ENCODE data around the gene STAB2. TPM values are rescaled to one million over a fixed set of nuclear protein-coding genes. Genes with fewer than 3 reads are reported as not detected.
A peak's percentile ranks its signal among the peaks of the same experiment; 100 is the strongest.

Gene STAB2, protein sequence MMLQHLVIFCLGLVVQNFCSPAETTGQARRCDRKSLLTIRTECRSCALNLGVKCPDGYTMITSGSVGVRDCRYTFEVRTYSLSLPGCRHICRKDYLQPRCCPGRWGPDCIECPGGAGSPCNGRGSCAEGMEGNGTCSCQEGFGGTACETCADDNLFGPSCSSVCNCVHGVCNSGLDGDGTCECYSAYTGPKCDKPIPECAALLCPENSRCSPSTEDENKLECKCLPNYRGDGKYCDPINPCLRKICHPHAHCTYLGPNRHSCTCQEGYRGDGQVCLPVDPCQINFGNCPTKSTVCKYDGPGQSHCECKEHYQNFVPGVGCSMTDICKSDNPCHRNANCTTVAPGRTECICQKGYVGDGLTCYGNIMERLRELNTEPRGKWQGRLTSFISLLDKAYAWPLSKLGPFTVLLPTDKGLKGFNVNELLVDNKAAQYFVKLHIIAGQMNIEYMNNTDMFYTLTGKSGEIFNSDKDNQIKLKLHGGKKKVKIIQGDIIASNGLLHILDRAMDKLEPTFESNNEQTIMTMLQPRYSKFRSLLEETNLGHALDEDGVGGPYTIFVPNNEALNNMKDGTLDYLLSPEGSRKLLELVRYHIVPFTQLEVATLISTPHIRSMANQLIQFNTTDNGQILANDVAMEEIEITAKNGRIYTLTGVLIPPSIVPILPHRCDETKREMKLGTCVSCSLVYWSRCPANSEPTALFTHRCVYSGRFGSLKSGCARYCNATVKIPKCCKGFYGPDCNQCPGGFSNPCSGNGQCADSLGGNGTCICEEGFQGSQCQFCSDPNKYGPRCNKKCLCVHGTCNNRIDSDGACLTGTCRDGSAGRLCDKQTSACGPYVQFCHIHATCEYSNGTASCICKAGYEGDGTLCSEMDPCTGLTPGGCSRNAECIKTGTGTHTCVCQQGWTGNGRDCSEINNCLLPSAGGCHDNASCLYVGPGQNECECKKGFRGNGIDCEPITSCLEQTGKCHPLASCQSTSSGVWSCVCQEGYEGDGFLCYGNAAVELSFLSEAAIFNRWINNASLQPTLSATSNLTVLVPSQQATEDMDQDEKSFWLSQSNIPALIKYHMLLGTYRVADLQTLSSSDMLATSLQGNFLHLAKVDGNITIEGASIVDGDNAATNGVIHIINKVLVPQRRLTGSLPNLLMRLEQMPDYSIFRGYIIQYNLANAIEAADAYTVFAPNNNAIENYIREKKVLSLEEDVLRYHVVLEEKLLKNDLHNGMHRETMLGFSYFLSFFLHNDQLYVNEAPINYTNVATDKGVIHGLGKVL (N-terminal part only)
- total RNA-seq: 16.4 TPM
- polyA plus RNA-seq: 0.08 TPM

GRCh38 chr12:103586791-103587370 is at the start of gene STAB2:
STAB2 (plus strand) TSS chr12:103587273; CDS start chr12:103587477, 204 bp downstream.
- H3K36me3 ChIP-seq (ENCODE audit: insufficient read depth): no peaks in the 10 kb centered on the region
- no peaks in the 10 kb centered on the region for H3K4me1 ChIP-seq (ENCODE audit: insufficient read depth)
- DNase-seq (ENCODE audit: extremely low spot score): no peak
- 73% methylated on average over 9 of the region's 9 CpGs for WGBS
- no peak within 1 kb of the TSS for H3K4me3 ChIP-seq (ENCODE audit: low read depth, low read length)
- H3K27ac ChIP-seq (ENCODE audit: low read depth): no peak within 1 kb of the TSS

GRCh38 chr12:103538397-103538796 is 48.7 kb upstream of the STAB2 start:
- H3K4me1 ChIP-seq (ENCODE audit: insufficient read depth): no peaks in the 10 kb centered on the region
- H3K27ac ChIP-seq (ENCODE audit: low read depth): no peak overlapping the region
- DNase-seq (ENCODE audit: extremely low spot score): no peak
- WGBS: 36% methylated on average over 1 of the region's 1 CpG
- H3K4me3 ChIP-seq (ENCODE audit: low read depth, low read length): no peak overlapping the region
- H3K36me3 ChIP-seq (ENCODE audit: insufficient read depth): no peaks in the 10 kb centered on the region

DNA sequence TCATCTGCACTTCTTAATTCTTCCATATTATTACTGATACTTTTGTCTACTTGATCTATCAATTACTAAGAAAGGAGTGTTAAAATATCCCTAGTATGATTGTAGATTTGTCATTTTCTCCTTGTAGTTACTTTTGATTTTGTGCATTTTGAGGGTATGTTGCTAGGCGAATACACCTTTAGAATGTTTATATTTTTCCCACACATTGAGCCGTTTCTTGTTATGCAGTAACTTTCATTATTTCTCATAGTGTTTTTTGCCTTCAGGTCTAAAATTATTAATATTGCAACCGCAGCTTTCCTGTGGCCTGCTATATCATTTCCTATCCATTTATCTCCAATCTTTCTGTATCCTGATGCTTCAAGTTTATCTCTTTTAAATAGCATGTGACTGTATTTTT is 46.8 kb upstream of the STAB2 start:
- 67% methylated on average over 3 of the region's 3 CpGs for WGBS
- H3K36me3 ChIP-seq (ENCODE audit: insufficient read depth): no peaks in the 10 kb centered on the region
- H3K4me1 ChIP-seq (ENCODE audit: insufficient read depth): no peaks in the 10 kb centered on the region
- no peak overlapping the region for H3K27ac ChIP-seq (ENCODE audit: low read depth)
- DNase-seq (ENCODE audit: extremely low spot score): no peak
- no peak overlapping the region for H3K4me3 ChIP-seq (ENCODE audit: low read depth, low read length)

GRCh38 chr12:103542078-103542477 is 45.0 kb upstream of the STAB2 start:
- no peak for DNase-seq (ENCODE audit: extremely low spot score)
- Histone ChIP-seq H3K36me3 (ENCODE audit: insufficient read depth) (no peaks in the 10 kb centered on the region), H3K4me3 (ENCODE audit: low read depth, low read length) (no peak overlapping the region), H3K27ac (ENCODE audit: low read depth) (no peak overlapping the region), H3K4me1 (ENCODE audit: insufficient read depth) (no peaks in the 10 kb centered on the region)
- WGBS: 78% methylated on average over 3 of the region's 3 CpGs

DNA sequence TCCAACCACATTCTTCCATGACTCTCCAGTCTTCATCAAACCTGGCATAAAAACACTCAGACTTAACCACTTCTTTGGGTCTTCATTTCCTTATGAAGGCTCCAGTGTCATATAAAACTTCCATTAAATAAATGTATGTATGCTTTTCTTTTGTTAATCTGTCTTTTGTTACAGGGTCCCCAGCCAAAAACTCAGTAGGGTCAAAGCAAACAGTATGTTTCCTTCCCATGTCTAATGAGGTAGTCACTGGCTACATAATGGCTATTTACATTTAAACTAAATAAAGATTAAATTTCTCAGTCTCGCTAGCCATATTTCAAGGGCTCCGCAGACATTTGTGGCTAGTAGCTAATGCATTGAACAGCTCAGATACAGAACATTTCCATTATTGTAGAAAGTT is 40.1 kb upstream of the STAB2 start:
- Histone ChIP-seq H3K4me3 (ENCODE audit: low read depth, low read length) (no peak overlapping the region), H3K4me1 (ENCODE audit: insufficient read depth) (no peaks in the 10 kb centered on the region), H3K36me3 (ENCODE audit: insufficient read depth) (no peaks in the 10 kb centered on the region), H3K27ac (ENCODE audit: low read depth) (no peak overlapping the region)
- no peak for DNase-seq (ENCODE audit: extremely low spot score)
- 89% methylated on average over 2 of the region's 2 CpGs for WGBS

DNA sequence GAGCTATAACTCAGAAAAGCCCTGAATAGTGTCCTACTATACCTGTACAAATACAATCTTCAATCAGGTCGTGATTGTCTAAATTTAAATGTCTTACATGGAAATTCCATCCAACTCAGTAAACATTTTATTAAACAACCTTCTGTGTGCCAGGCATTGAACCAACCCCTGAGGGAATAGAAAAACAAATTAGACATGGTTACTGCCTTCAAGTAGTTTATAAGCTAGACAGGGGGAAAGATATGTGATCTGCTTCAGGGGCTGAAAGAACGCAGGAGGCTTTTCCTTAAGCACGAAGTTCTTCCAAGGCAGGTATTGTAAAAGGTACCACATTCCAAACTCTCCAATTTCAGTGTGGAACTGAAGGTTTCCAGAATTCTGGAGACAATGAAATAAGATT is 39.7 kb upstream of the STAB2 start:
- Histone ChIP-seq H3K4me3 (ENCODE audit: low read depth, low read length) (no peak overlapping the region), H3K4me1 (ENCODE audit: insufficient read depth) (no peaks in the 10 kb centered on the region), H3K36me3 (ENCODE audit: insufficient read depth) (no peaks in the 10 kb centered on the region), H3K27ac (ENCODE audit: low read depth) (no peak overlapping the region)
- DNase-seq (ENCODE audit: extremely low spot score): no peak
- 42% methylated on average over 3 of the region's 3 CpGs for WGBS

DNA sequence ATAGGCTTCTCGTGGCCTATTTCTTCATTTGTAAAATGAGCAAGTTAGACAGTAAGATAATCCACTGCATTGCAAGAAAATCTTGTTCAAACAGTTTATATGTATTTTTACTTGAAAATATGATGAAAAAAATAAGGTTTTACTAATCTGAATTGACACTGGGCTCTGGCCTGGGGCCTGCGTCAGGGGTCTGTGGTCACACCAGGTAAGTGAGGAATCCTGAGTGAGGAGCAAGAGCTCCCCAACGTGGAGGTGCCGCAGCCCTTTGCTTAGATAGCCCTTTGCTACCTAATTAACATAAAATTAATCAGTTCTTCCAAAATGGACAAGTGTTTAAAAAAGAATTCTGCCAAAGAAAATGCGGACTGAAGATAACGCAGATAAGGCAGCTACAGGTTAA is 39.1 kb upstream of the STAB2 start:
- Histone ChIP-seq H3K4me3 (ENCODE audit: low read depth, low read length) (no peak overlapping the region), H3K4me1 (ENCODE audit: insufficient read depth) (no peaks in the 10 kb centered on the region), H3K27ac (ENCODE audit: low read depth) (no peak overlapping the region), H3K36me3 (ENCODE audit: insufficient read depth) (no peaks in the 10 kb centered on the region)
- 69% methylated on average over 6 of the region's 6 CpGs for WGBS
- DNase-seq (ENCODE audit: extremely low spot score): no peak

- no peak overlapping the region for H3K27ac ChIP-seq (ENCODE audit: low read depth)
- H3K4me3 ChIP-seq (ENCODE audit: low read depth, low read length): no peak overlapping the region
- peak; percentile 48 for DNase-seq (ENCODE audit: extremely low spot score)
- WGBS: 24% methylated on average over 10 of the region's 10 CpGs
- no peaks in the 10 kb centered on the region for H3K36me3 ChIP-seq (ENCODE audit: insufficient read depth)
- no peaks in the 10 kb centered on the region for H3K4me1 ChIP-seq (ENCODE audit: insufficient read depth)
Observed at GRCh38 chr12:103548622-103549601, 38.2 kb upstream of the STAB2 start.

DNA sequence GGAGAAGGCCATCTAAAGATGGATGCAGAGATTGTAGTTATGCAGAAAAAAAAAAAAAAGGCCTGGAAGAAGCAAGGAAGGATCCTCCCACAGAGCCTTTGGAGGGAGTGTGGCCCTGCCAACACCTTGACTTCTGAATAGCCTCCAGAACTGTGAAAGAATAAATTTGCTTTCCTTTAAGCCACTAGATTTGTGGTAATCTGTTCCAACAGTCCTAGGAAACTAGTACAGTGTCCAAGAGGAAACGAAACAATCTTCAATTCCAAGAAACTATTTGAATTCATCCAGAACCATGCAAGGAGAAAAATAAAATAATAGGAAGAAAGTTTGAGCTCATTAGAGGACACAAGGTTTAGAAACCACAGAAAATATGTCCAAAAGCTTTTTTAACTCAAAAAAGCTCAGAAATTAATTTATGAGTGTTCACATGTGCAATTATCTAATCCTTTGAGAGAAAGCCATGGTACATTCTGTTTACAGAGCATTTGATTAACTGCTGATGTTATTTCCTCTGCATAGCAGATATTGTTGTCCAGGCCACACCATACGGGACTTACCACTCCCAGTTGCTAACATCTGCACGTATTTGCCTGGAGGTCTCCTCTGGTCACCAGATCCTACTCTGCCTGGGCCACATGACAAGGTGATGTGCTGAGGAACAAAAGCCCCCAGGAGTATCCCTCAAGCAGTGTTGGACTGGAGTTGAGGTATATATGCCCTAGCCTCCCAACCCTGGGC is 30.0 kb upstream of the STAB2 start:
- no peak for DNase-seq (ENCODE audit: extremely low spot score)
- H3K27ac ChIP-seq (ENCODE audit: low read depth): no peak overlapping the region
- no peaks in the 10 kb centered on the region for H3K36me3 ChIP-seq (ENCODE audit: insufficient read depth)
- no peaks in the 10 kb centered on the region for H3K4me1 ChIP-seq (ENCODE audit: insufficient read depth)
- WGBS: 58% methylated on average over 3 of the region's 3 CpGs
- H3K4me3 ChIP-seq (ENCODE audit: low read depth, low read length): no peak overlapping the region

DNA sequence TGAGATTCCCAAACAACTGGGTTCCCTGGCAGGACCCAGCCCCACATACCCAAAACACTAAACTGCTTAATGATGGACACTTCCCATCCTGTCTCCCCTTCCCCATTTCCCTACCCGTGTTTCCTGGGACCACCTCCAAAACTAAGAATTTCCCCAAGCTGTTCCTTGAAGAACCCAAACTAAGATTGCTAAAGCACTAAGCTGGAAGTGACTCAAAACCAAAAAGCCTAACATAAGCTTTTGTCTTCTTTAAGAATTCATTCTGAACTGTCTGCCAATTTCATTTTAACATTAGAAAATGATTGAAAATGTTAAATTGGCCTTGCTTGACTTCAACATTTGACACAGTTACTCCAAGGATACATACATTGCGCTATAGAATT is 29.5 kb upstream of the STAB2 start:
- no peaks in the 10 kb centered on the region for H3K4me1 ChIP-seq (ENCODE audit: insufficient read depth)
- no peak overlapping the region for H3K27ac ChIP-seq (ENCODE audit: low read depth)
- H3K36me3 ChIP-seq (ENCODE audit: insufficient read depth): no peaks in the 10 kb centered on the region
- DNase-seq (ENCODE audit: extremely low spot score): no peak
- H3K4me3 ChIP-seq (ENCODE audit: low read depth, low read length): no peak overlapping the region
- 74% methylated on average over 2 of the region's 2 CpGs for WGBS

DNA sequence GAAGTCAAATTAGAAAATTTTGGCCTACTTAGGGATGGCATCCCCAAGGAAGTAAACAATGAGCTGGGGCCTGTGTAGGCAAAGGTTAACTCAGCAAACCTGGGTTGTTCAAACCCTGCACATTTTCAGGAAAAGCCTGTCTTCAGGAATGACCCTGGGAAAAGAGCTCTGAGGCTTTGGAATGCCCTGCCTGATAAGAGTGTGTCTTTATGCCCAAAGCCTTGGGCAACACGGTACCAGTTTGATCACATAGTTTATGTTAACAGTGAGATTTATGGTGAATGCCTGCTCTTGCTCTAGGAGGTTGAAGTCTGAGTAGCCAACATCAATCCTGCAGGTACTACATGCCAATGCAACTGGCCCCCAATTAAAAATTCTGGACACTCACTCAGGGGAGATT is 28.2 kb upstream of the STAB2 start:
- H3K4me1 ChIP-seq (ENCODE audit: insufficient read depth): no peaks in the 10 kb centered on the region
- no peak for DNase-seq (ENCODE audit: extremely low spot score)
- 23% methylated on average over 1 of the region's 1 CpG for WGBS
- no peaks in the 10 kb centered on the region for H3K36me3 ChIP-seq (ENCODE audit: insufficient read depth)
- H3K4me3 ChIP-seq (ENCODE audit: low read depth, low read length): no peak overlapping the region
- H3K27ac ChIP-seq (ENCODE audit: low read depth): no peak overlapping the region

DNA sequence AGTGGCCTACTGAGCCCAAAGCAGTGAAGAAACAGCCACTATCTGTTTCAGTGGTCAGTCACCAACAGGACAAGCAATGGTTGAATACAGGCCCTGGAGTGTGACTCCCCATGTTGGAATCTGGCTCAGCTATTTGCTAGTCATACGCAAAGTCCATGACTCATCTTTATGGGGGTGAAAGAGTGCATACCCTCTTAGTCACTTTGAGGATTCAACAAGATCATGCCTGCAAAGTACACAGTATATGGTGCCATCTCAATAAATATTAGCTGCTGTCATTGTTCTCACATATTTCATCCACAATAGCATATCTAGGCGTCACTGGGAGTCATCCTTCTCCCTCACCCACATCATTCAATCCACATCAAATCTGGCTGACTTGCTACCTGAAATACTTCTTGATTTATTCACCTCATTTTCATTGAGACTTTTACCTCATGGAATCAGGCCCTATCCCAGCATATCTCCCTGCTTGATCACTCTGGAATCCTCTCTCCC is 26.4 kb upstream of the STAB2 start:
- Histone ChIP-seq H3K27ac (ENCODE audit: low read depth) (no peak overlapping the region), H3K36me3 (ENCODE audit: insufficient read depth) (no peaks in the 10 kb centered on the region), H3K4me3 (ENCODE audit: low read depth, low read length) (no peak overlapping the region), H3K4me1 (ENCODE audit: insufficient read depth) (no peaks in the 10 kb centered on the region)
- WGBS: 63% methylated on average over 2 of the region's 2 CpGs
- DNase-seq (ENCODE audit: extremely low spot score): no peak

Data from urinary bladder (tissue), 4 donors.